Camera-type eye (tissue), 1 donor: ENCODE measurements around the gene CUBN. TPM values are rescaled to one million over a fixed set of nuclear protein-coding genes. Genes with fewer than 3 reads are reported as not detected.

Source experiments
- total RNA-seq: library from RNA; depleted of rRNA; stranded (reverse); fragments of >200 nt; gene quantifications from one replicate; pipeline ENCODE4 v1.2.3, GENCODE V29; 2014

CUBN gene
- total RNA-seq = 14.3 TPM

GRCh38 chr10:17129741-17130140 lies at the start of gene CUBN:
TSS of gene CUBN (minus strand) at chr10:17129811. CDS start at chr10:17129765, 46 bp downstream.

GRCh38 chr10:16817125-16818019 lies 312.2 kb downstream of the CUBN start, which contains the start of gene RSU1:
TSS of gene RSU1 (minus strand) at chr10:16817424. CDS start at chr10:16817081, 343 bp downstream.

Other genes with a start within 250 kb of the CUBN start
- 47.8 TPM for gene TRDMT1, start 71.9 kb upstream of the CUBN start, total RNA-seq
- 1,950 TPM for gene VIM, start 98.4 kb upstream of the CUBN start, total RNA-seq